Keratinocyte (primary cell): ENCODE data around the gene NFATC1.

Source experiments
- CTCF ChIP-seq, 3 experiments: IDR thresholded peaks in 1 of 3; conservative IDR thresholded peaks in 1 of 3; optimal IDR thresholded peaks in 1 of 3; 2 replicates in 2 of 3; 3 replicates in 1 of 3; pipeline versions ENCODE3 to v1.5.1; 2011; ENCODE audit warnings: low read length in 3 of 3, mild to moderate bottlenecking in 3 of 3, moderate library complexity in 2 of 3, control low read depth in 1 of 3, inconsistent platforms in 1 of 3; ENCODE audit not compliant: insufficient read depth in 2 of 3; ENCODE audit errors: extremely low read depth in 1 of 3
- EZH2 ChIP-seq: IDR thresholded peaks from one replicate; pipeline ENCODE4 v1.6.1; 2012; ENCODE audit warnings: inconsistent platforms, mild to moderate bottlenecking, low read length, moderate library complexity

- TF ChIP-seq EZH2 (no peak), CTCF (optimal IDR thresholded peaks at IDR 0.05 in 1 of 3, IDR thresholded peaks at IDR 0.05 in 1 of 3, conservative IDR thresholded peaks at IDR 0.05 in 1 of 3; ENCODE audit: extremely low read depth in 1 of 3, insufficient read depth in 2 of 3, low read length in 3 of 3) (no peak)
These were observed 82.9 kb downstream of the NFATC1 start for GRCh38 chr18:79478484-79479115.
